Measurements from ENCODE around the gene ADAM12.

ADAM12 gene

GRCh38 chr10:126408953-126409641 is 20.8 kb upstream of the ADAM12 start:
- H3K4me3 ChIP-seq (ENCODE audit: low read depth, low read length), result no peak overlapping the region
- ChIA-PET POLR2A (no interaction called here), CTCF (interaction anchor here (1.2 to 2.5 kb wide), 4 partner anchors 11 to 426 kb away, joined by 3 to 11 read pairs (median 4); no protein-coding TSS in a partner anchor)
- TF ChIP-seq CTCF (IDR thresholded peaks at IDR 0.05; ENCODE audit: insufficient read depth, low read length, missing control alignments), result no peak
- DNase-seq (ENCODE audit: low read depth, low spot score), result no peak

- CTCF ChIA-PET, result interaction anchor here (0.6 to 2.5 kb wide), 5 partner anchors 9 to 425 kb away, joined by 3 to 11 read pairs (median 5); no protein-coding TSS in a partner anchor
These were observed 19.6 kb upstream of the ADAM12 start for GRCh38 chr10:126407831-126408230.

GRCh38 chr10:126405239-126405775 is 17.0 kb upstream of the ADAM12 start:
- H3K4me3 ChIP-seq (ENCODE audit: low read depth, low read length), result no peak overlapping the region
- DNase-seq (ENCODE audit: low read depth, low spot score), result no peak
- no peak for TF ChIP-seq CTCF (IDR thresholded peaks at IDR 0.05; ENCODE audit: insufficient read depth, low read length, missing control alignments)
- CTCF ChIA-PET, result no interaction called here
- POLR2A ChIA-PET, result no interaction called here

More at GRCh38 chr10:126407831-126408230, 19.6 kb upstream of the ADAM12 start:
- no peak overlapping the region for H3K4me3 ChIP-seq (ENCODE audit: low read depth, low read length)
- DNase-seq (ENCODE audit: low read depth, low spot score), result no peak
- POLR2A ChIA-PET, result no interaction called here
- TF ChIP-seq CTCF (IDR thresholded peaks at IDR 0.05; ENCODE audit: insufficient read depth, low read length, missing control alignments), result no peak

GRCh38 chr10:126402721-126403695 is 14.7 kb upstream of the ADAM12 start:
- DNase-seq (ENCODE audit: low read depth, low spot score), result no peak
- H3K4me3 ChIP-seq (ENCODE audit: low read depth, low read length), result no peak overlapping the region
- CTCF ChIA-PET, result interaction anchor here (1.1 kb wide), 1 partner anchor 17 kb away, joined by 4 read pairs; no protein-coding TSS in a partner anchor
- POLR2A ChIA-PET, result interaction anchor here (0.6 kb wide), 1 partner anchor 623 kb away, joined by 3 read pairs; no protein-coding TSS in a partner anchor
- no peak for TF ChIP-seq CTCF (IDR thresholded peaks at IDR 0.05; ENCODE audit: insufficient read depth, low read length, missing control alignments)

GRCh38 chr10:126400641-126401040 is 12.4 kb upstream of the ADAM12 start:
- TF ChIP-seq CTCF (IDR thresholded peaks at IDR 0.05; ENCODE audit: insufficient read depth, low read length, missing control alignments), result no peak
- DNase-seq (ENCODE audit: low read depth, low spot score), result no peak
- POLR2A ChIA-PET, result no interaction called here
- CTCF ChIA-PET, result interaction anchor here (1.0 kb wide), 1 partner anchor 456 kb away, joined by 3 read pairs; no protein-coding TSS in a partner anchor
- H3K4me3 ChIP-seq (ENCODE audit: low read depth, low read length), result no peak overlapping the region

Measured in AG04449 (cell line).